GM21723 (cell line): Measurements from ENCODE around the gene SAMSN1.

Source experiments
- ATAC-seq: cut with Tn5 transposase; IDR thresholded peaks from one replicate; pipeline ENCODE4 v1.9.1; 2021; ENCODE audit warnings: mild to moderate bottlenecking, moderate library complexity; ENCODE audit not compliant: unreplicated experiment

SAMSN1 gene

DNA sequence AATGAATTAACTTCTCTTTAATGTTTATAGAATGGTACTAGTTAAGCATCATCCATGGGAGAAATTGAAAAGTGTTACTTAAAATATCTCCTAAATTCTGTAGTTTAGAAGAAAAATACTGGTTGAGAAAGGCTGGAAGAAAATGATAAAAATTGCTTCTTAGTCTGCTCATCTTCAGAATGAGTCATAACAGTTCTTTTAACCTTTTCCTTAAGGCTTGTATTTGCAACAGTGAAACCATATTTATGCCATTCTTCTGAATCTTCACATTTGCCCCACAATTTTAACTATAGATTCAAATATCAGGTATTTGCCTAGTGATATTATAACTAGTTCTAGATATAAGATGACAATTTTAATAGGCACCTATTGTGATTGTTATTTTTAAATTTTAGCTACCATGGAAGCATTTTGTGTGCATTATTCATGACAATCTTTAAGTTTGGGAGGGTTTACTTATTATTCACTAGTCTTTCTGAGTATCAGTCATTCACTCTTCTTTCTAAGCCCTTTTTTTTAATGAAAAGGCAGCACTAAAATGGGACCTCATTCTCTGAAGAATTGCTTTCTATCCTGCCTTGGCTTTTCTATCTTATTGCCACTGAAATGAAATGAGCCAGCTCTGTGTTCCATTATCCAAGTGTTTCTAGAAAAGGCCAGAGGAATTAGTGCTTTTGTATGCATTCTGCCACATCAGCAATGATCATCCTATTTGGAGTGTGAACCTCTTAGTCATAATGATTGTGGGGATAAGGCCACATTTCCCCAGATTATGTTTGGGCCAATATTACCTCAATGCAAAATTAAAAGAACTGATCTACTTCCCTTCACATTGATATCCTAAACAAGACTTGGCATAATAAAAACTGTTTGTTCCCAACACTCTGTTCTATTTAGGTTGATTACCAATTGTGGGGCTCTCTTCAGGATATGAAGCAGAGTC is 58.4 kb downstream of the SAMSN1 start:
- ATAC-seq, result no peak

- no peak for ATAC-seq
These were observed 59.2 kb downstream of the SAMSN1 start for GRCh38 chr21:14486869-14487268.

DNA sequence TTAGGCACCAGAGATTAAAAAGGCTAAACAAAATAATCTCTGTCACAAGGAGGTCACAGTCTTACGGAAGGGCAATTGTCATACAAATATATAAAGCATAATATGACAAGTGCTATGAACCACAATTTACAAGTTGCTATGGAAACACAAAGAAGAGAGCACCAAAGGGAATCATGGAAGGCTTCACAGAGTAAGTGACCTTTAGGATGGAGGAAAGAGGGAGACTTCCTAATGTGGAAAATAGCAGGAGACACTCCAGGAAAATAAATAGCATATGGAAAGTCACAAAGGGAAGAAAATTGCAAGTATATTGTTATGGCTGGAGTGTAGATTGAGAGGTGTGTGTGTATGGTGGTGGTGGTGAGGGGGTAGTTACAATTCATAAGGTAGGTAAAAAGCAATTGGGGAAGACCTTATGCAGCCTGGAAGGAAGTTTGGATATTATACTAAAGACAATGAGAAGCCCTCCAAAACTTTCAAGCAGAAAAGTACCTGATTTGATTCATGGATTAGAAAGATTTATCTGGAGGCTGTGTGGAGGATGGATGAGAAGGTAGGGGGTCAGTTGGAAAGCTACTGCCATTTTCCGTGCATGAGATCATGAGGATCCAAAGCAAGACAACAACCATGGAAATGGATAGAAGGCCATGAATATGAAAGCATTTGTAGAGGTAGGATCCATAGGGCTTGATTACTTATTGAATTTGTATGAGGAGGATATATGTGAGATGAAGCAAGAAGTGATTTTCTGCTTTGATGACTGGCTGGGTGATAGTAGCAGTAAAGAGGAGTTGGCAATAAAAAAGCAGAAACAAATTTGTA is 61.7 kb downstream of the SAMSN1 start:
- ATAC-seq, result no peak

DNA sequence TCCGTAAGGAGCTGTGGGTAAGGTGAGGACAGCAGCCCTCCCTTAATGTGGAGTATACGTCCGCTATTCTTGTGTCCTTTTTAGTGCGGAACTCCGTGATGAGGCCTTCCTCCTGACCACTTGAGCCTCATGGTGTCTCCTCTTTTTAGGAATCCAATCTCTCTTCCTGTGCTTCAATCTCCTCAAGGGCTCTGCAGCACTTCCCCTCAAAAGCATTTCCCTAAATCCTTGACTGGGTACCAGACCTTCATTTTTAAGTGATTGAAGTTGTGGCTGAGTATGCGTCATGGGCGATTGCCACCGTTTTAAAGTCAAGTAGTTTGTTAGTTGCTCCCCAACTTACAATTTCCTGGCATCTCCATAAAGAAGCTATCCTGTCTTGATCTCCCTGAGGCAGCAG is 62.8 kb downstream of the SAMSN1 start:
- no peak for ATAC-seq

- ATAC-seq, result no peak
These were observed 64.0 kb downstream of the SAMSN1 start for GRCh38 chr21:14482165-14482564.

DNA sequence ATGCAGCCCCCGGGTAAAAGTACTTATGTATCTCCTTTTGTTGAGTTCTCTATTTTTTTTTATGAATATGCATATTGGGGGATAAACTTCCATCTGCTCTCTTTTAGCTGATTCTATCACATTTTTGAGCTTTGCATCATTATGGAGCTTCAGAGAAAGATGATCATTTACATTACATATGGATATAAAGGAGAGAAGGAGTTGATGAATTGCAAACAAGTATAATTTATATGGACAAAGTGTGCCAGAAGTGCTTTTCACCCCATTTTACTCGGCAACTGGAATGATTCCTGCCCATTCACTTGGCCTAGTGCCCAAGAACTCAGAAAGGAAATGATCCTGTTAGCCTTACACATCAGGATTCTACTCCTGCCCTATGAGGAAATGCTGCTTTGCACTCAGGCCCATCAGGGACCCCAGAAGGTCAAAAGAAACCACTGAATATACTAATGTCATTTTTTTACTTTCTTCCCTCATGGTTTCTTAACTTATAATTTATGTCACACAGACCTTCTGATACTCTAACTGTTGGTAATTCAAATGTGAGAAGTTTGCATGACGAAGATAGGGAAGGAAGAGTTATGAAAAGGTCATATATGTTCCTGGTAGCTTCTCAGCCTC is 65.6 kb downstream of the SAMSN1 start:
- no peak for ATAC-seq

GRCh38 chr21:14479241-14479786 is 66.8 kb downstream of the SAMSN1 start:
- no peak for ATAC-seq

DNA sequence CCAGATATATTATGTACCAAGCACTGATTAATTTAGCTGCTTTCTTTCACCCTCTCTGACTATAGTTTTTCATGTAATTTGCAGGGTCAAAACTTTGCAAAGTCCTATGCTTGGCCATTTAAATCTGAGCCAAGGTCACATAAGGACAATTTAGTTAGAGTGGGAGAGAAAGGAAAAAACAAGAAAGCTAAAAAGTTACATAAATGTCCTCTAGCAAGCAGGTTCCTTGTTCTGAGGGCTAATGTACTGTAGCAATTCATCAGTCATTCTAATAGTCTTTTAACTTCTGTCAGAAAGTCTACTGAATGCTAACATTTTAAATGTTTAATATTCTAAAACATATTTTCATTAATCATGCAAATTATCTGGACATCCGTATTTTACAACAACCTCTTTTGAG is 68.3 kb downstream of the SAMSN1 start:
- no peak for ATAC-seq

DNA sequence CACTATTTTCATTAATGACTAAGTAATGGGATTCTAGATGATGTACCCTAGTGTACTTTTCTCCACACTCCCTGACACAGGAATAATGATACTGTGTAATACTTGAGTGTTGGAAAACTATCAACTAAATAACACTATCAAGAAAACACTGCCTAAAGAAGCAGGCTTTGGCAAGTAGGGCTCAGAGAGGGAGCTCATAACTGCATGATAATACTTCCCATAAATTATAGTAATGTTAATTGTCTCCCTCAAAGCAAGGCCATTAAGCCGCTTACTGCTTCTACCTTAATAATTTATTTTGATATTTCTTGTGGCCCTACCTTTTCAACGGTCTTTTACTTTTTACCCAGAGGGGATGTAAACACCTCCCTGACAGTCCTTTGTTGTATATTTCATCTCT is 69.0 kb downstream of the SAMSN1 start:
- ATAC-seq, result no peak

GRCh38 chr21:14474995-14475394 is 71.1 kb downstream of the SAMSN1 start:
- no peak for ATAC-seq

DNA sequence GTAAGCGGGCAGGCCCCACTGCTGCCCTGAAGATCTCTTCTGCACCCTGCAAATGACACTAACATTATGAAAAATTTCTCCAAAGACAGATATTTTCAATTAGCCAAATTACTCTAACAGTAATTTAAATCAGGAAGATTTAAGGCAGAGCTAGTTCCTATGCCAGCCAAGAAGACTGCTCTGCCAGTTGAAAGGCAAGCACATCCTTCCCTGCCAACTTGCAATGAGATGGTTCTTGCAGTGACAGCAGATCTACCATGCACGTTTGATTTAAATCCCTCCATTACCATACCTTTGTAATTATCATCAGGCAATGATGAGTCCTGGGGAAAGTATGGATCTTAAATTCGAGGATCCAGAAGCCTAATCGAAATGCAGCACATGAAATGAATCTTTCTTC is 76.5 kb downstream of the SAMSN1 start:
- no peak for ATAC-seq

DNA sequence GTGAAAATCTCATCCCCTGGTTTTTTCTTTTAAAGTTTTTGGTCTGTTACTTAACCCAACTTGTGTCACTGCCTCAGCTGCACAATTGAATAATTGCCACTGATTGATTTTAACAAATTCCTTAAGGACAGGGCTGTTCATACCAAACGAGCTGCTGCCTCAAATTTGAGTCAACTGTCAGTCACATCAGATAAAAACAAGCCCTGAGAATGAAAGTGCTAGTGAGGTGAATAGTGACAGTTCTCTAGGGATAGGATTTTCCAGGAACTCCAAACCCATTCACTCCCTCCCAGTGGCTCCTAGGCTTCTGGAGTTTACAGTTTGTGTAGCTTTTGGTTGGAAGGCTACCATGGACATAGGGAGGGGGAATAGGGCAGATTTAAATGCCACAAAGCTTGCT is 79.4 kb downstream of the SAMSN1 start:
- ATAC-seq, result no peak

DNA sequence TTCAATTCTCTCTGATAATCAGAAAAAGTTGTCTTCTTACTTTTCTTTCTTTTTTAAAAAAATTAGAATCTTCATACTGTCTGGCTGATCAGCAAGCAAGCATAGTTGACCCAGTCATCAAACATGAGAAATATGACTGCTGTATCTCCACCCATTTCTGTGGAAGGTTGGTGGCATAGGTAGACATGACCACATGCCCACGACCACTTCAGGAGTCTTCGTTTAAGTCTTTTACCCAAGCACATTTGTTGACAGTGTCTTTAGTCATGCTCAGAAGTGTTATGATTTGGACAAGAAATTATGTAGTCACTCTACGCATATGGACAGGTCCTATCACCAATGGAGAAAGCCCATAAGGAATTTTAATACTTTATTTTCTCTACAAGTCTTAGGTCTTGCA is 88.4 kb downstream of the SAMSN1 start:
- no peak for ATAC-seq

GRCh38 chr21:14456911-14457310 is 89.2 kb downstream of the SAMSN1 start:
- ATAC-seq, result no peak

DNA sequence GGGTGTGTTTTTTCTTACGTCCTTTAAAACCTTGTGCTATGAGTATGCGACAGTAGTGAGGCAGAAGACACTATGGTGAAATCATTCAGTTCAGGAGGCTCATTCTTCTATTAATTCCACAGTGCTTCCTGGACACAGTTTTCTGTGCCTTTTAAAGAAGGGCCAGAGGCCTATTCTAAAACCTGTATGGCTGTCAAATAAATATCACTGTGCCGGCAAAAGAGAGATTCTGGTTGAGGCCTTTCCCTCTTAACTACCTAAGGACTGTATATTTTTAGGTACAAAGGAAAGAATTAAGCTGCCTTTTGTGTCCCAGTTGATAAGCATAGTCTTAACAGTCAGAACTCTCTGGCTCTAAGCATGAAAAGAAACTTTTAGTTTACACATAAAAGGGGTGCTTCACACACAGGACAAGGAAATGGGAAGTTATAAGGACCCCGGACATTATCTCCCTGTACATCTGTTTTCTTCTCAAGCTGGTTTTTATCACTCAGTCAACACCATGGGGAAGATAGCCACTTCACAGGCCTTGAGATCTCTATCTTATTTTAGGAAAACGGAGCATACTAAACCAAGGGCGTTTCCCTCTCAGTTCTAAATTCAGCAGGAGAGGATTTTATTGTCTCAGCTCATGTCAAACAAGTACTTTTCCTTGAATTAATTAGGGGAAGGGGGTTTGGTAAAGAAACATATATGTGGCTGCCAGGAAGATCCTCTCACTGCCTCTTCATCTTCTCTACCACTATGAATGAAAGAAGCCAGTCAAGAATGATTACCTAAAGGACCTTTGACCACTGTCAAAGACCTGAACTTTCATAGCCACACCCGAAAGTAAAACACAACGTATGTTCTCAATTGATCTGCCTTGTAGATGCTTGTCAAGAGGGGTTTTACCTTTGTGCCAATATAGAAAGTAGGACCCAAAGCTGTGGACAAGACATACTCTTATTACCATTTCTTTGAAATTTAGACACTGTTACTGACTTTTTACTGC is 91.8 kb downstream of the SAMSN1 start:
- peak; percentile 66 for ATAC-seq

DNA sequence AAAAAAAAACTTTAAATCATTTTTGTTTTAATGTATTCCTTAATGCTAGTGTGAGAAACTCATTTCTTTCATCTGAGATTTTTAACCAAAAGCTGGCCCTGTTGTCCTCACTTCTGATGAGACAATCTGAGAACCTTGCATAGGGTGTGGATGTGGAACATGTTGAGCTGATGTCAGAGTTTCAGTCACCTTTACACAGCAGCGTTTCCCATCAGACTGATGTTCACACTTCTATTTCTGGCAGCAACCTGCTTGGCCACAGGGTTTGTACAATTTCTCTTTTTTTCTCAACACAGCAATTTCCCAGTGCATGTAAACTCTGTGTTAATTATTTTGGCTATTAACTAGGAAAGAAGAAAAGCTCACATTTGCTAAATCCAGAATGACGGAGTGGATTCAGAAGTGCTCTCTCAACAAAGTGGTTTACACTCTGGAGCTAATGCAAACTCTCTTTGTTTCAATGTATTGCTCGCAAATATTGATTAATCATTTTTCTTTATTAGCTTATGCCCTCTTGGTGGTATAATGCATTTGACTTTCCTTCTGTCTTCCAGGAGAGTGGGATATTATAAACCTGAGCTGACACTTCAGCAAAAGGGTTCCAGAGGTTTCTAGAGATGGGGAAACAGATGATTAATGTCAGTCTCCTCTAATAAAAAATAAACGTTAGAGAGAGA is 92.6 kb downstream of the SAMSN1 start:
- peak; percentile 94 for ATAC-seq

DNA sequence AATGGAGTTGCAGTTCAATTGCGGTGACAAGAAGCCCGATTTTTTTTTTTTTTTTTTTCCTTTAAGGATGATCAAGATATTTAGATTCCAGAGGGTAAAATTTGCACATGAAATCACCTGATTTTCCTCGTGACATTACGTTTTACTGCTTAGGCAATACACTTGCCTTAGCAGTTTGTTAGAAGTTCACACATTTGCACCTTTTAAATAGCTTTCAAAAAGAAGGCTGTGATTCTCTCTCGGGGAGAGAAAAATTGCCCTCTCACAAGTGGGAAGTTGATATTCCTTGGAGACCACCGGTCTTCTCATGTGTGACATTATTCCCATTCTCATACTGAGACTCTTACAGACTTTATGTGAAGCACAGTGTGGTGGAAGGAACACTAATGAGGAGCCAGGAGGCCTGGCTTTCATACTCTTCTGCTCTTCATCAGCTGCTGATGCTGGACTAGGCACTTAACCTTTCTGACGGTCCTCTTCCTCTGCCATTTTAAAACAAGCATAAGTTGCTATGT is 93.3 kb downstream of the SAMSN1 start:
- ATAC-seq, result peak; percentile 12

DNA sequence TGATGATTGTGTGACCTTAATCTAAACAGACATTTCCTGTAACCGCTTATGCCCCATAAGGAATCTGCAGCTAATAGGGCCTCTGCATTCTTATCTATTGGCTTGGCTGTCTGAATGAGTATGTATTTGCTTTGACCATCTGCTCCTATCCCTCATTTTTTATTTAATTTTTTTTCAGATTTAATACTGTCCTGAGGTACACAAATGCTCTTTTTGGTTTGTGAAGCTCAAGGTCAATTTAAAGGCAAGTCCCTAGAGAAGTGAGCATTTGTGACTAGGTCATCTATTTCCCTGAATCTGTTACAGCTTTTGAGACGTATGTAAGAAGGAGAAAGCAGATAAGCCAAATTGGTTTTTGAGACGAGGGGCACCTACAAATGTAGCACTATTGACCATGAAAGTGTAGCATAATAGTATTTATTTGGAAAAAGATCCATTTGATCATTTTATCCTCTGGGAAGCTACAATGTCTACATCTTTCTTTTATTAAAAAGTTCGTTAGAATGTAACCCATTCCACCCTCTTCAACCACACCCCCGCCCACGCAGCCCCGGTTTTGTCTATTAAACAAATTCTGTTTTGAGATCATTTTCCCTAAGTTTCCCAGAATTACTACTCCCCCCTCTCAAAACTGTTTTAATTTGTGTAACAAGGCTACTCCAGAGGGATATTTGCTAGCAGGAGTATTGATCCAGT is 93.9 kb downstream of the SAMSN1 start:
- no peak for ATAC-seq

GRCh38 chr21:14451546-14451945 is 94.6 kb downstream of the SAMSN1 start:
- ATAC-seq, result no peak
